Chondrocyte (in vitro differentiated cells): Measurements from ENCODE around the gene KANK4. TPM values are rescaled to one million over a fixed set of nuclear protein-coding genes. Genes with fewer than 3 reads are reported as not detected.

Experiments
- DNase-seq: peaks from one replicate; pipeline ENCODE4 v3.0.0; 2021; ENCODE audit warnings: mixed read lengths, low spot score
- H3K27ac Mint-ChIP-seq: one replicate; pipeline ENCODE4 v1.8.0; 2021; ENCODE audit warnings: mild to moderate bottlenecking, moderate library complexity, mixed read lengths; ENCODE audit not compliant: unreplicated experiment
- H3K27me3 Mint-ChIP-seq: 2 replicates; pipeline ENCODE4 v1.8.0; 2021; ENCODE audit warnings: low read depth, mixed read lengths
- H3K36me3 Mint-ChIP-seq: 2 replicates; pipeline ENCODE4 v1.8.0; 2021; ENCODE audit warnings: low read depth, mixed read lengths
- H3K4me1 Mint-ChIP-seq: 2 replicates; pipeline ENCODE4 v1.8.0; 2021; ENCODE audit warnings: low read depth, mild to moderate bottlenecking, mixed read lengths
- H3K4me3 Mint-ChIP-seq: one replicate; pipeline ENCODE4 v1.8.0; 2021; ENCODE audit warnings: mild to moderate bottlenecking, moderate library complexity, mixed read lengths; ENCODE audit not compliant: unreplicated experiment
- H3K9me3 Mint-ChIP-seq: 2 replicates; pipeline ENCODE4 v1.8.0; 2021; ENCODE audit warnings: low read depth, mixed read lengths
- CTCF ChIP-seq: fragments of 200-600 bp; sonication (generic); IDR thresholded peaks from 2 replicates; pipeline ENCODE4 v1.5.0; 2021; ENCODE audit warnings: antibody characterized with exemption, mild to moderate bottlenecking, moderate library complexity
- total RNA-seq: library from RNA; stranded (reverse); gene quantifications from 3 replicates; pipeline ENCODE4 v1.2.1, GENCODE V29; 2021

The KANK4 gene
- total RNA-seq, 1 donor from 2014 or later = 1.4 TPM

GRCh38 chr1:62317021-62317768 is 2.0 kb downstream of the KANK4 start:
- Mint-ChIP-seq H3K36me3 (no peaks in the 10 kb centered on the region), H3K27ac (no peak overlapping the region), H3K4me3 (no peak overlapping the region), H3K27me3 (no peaks in the 10 kb centered on the region), H3K9me3 (no peaks in the 10 kb centered on the region), H3K4me1 (peaks cover 20% of the 10 kb centered on the region)
- DNase-seq = no peak
- TF ChIP-seq CTCF = no peak

- Mint-ChIP-seq H3K36me3 (no peaks in the 10 kb centered on the region), H3K27me3 (peaks cover 2% of the 10 kb centered on the region), H3K9me3 (no peaks in the 10 kb centered on the region), H3K4me1 (peaks cover 10% of the 10 kb centered on the region), H3K27ac (no peak overlapping the region), H3K4me3 (no peak overlapping the region)
- TF ChIP-seq CTCF = no peak
- no peak for DNase-seq
Observed at GRCh38 chr1:62316135-62316534, 3.1 kb downstream of the KANK4 start.

DNA sequence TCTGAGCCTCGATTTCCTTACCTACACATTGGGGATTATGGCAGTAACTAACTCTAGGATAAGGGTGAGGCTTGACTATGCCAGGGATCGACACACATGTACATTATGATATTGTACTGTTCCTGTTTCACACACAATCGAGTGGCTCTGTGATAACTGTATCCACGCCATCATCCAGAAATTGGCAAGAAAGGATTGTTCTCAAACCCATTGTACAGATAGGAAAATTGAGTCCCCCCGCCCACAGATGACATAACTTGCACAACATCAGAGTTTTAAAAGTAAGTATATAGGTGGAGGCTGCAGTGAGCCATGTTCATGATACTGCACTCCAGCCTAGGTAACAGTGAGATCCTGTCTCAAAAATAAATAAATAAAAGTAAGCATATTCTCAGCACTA is 3.8 kb downstream of the KANK4 start:
- no peak for TF ChIP-seq CTCF
- Mint-ChIP-seq H3K4me1 (peaks cover 10% of the 10 kb centered on the region), H3K9me3 (no peaks in the 10 kb centered on the region), H3K27me3 (peaks cover 2% of the 10 kb centered on the region), H3K4me3 (no peak overlapping the region), H3K36me3 (no peaks in the 10 kb centered on the region), H3K27ac (no peak overlapping the region)
- no peak for DNase-seq

GRCh38 chr1:62314454-62315350 is 4.5 kb downstream of the KANK4 start:
- DNase-seq = no peak
- no peaks in the 10 kb centered on the region for H3K36me3 Mint-ChIP-seq
- peaks cover 8% of the 10 kb centered on the region for H3K4me1 Mint-ChIP-seq
- no peaks in the 10 kb centered on the region for H3K9me3 Mint-ChIP-seq
- no peak overlapping the region for H3K27ac Mint-ChIP-seq
- no peak for TF ChIP-seq CTCF
- peaks cover 8% of the 10 kb centered on the region for H3K27me3 Mint-ChIP-seq
- H3K4me3 Mint-ChIP-seq = no peak overlapping the region

DNA sequence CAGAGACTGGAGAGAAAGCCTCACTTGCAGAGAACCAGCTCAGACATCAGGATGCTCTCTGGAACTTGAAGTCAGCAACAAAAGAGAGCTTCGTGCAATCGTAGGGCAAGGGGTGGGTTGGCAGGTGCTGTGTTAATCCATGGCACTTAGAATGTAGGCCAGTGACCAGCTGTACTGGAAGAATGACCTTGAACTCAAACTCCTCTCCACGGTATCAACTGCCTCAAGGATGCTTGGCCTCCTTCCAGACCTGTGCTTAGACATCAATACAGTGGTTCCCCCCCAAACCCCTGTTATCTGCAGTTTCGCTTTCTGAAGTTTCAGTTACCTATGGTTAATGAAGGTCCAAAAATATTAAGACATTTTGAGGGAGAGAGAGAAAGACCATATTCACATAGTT is 6.5 kb downstream of the KANK4 start:
- no peak overlapping the region for H3K4me3 Mint-ChIP-seq
- no peak overlapping the region for H3K27ac Mint-ChIP-seq
- H3K4me1 Mint-ChIP-seq = peaks cover 3% of the 10 kb centered on the region
- peaks cover 13% of the 10 kb centered on the region for H3K27me3 Mint-ChIP-seq
- DNase-seq = no peak
- no peaks in the 10 kb centered on the region for H3K36me3 Mint-ChIP-seq
- TF ChIP-seq CTCF = no peak
- H3K9me3 Mint-ChIP-seq = no peaks in the 10 kb centered on the region
